Aorta (tissue), 5 donors: ENCODE results near the gene COL8A1. TPM values are rescaled to one million over a fixed set of nuclear protein-coding genes. Genes with fewer than 3 reads are reported as not detected.

Experiments used
- ATAC-seq: fragments of 200-7000 bp; cut with Tn5 transposase; one replicate; pipeline ENCODE4 v1.9.1; 2022; ENCODE audit warnings: moderate library complexity; ENCODE audit not compliant: low FRiP score
- DNase-seq, 2 donors: peaks; one replicate each; pipeline ENCODE4 v3.0.0-alpha.2; 2020
- H3K27ac ChIP-seq, 2 donors: one replicate each; pipeline ENCODE4 v1.5.1; 2013; ENCODE audit warnings: low read length in 2 of 2, mild to moderate bottlenecking in 2 of 2, moderate library complexity in 2 of 2, control low read depth in 1 of 2, inconsistent platforms in 1 of 2, low read depth in 1 of 2
- H3K27me3 ChIP-seq, 2 donors: one replicate each; pipeline ENCODE4 v1.6.1; 2013; ENCODE audit warnings: control low read depth in 1 of 2, low read length in 1 of 2, mild to moderate bottlenecking in 1 of 2, moderate library complexity in 1 of 2; ENCODE audit not compliant: insufficient read depth in 2 of 2, control insufficient read depth in 1 of 2
- H3K36me3 ChIP-seq, 2 donors: one replicate each; pipeline ENCODE4 v1.6.1; 2013; ENCODE audit warnings: control low read depth in 1 of 2, low read length in 1 of 2, mild to moderate bottlenecking in 1 of 2; ENCODE audit not compliant: insufficient read depth in 2 of 2, control insufficient read depth in 1 of 2
- H3K4me1 ChIP-seq, 2 donors: one replicate each; pipeline ENCODE4 v1.6.1; 2013; ENCODE audit warnings: low read length in 2 of 2, control low read depth in 1 of 2, mild to moderate bottlenecking in 1 of 2, moderate library complexity in 1 of 2; ENCODE audit not compliant: insufficient read depth in 2 of 2, control insufficient read depth in 1 of 2
- H3K4me3 ChIP-seq, 2 donors: one replicate each; pipeline ENCODE4 v1.5.1; 2013; ENCODE audit warnings: low read length in 2 of 2, control low read depth in 1 of 2, mild to moderate bottlenecking in 1 of 2
- H3K9me3 ChIP-seq: one replicate; pipeline ENCODE4 v1.6.1; 2013; ENCODE audit warnings: mild to moderate bottlenecking, low read length; ENCODE audit not compliant: control insufficient read depth
- WGBS, 2 donors: extraction: QIAGEN DNeasy Blood & Tissue Kit; methylation state at CpG; one replicate each; pipeline ENCODE4 v1.1.7; 2013; 5-methylcytosine and 5-hydroxymethylcytosine counted together
- intact Hi-C, 2 donors: fragments of 100-400 bp; cut with DNase I; formaldehyde crosslinking; loops; one replicate each; pipeline versions ENCODE4 v1.14.2 to v1.15.0; 2022
- polyA plus RNA-seq, 2 donors: library from polyadenylated mRNA; stranded (reverse); fragments of 200-250 nt; gene quantifications; one replicate each; pipeline ENCODE4 v1.2.3, GENCODE V29; 2013
- total RNA-seq, 2 donors: library from RNA; stranded (reverse); fragmentation: NEBNext Ultra II Directional; extraction: Animal tissue kit (Norgen Biotek cat#: 25700); gene quantifications; one replicate each; pipeline ENCODE4 v1.2.1, GENCODE V29; 2021
- donor health status: healthy with polysubstance abuse.
- donor health status: Bipolar disorder and iron deficiency.
- donor health status: DM: no; HTN: no; CAD: no.
- donor health status: DM: no; HTN: no; CAD: no.
- donor health status: DM: yes; HTN: yes; CAD: no.

The COL8A1 gene
- total and polyA plus RNA-seq, 4 donors: 208 to 514 (median 270) TPM

DNA sequence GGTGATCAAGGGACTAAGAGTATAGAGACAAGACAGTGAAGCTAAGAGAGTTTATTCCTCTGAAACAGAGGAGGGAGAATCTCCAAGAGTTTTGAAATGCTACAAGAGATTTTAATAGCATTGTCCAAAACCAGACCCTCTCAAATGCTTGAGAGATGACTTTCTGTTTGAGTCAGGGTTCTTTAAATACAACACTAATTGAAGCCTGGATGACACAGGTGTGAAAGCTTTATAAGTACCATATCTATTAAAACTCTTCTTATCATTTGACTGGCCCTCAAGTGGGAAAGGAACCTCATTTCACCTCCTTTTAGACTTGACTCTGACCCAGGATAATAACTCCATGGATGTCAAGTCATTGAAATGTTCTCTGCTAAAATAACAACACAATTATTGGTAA, 5.6 kb downstream of the COL8A1 start:
- Histone ChIP-seq H3K27me3 (no peaks in the 10 kb centered on the region), H3K4me1 (peaks cover 2 to 9% of the 10 kb centered on the region in 2 donors), H3K4me3 (peak overlapping the region; percentile 20 to 54), H3K36me3 (peaks cover 2% of the 10 kb centered on the region in 2 donors), H3K27ac (no peak overlapping the region), H3K9me3 (no peaks in the 10 kb centered on the region)
- ATAC-seq (no peak), DNase-seq (no peak)
- intact Hi-C loops: loop anchor here (5.0 to 10.0 kb wide), 4 partner anchors 43 to 619 kb away; no protein-coding TSS in a partner anchor

DNA sequence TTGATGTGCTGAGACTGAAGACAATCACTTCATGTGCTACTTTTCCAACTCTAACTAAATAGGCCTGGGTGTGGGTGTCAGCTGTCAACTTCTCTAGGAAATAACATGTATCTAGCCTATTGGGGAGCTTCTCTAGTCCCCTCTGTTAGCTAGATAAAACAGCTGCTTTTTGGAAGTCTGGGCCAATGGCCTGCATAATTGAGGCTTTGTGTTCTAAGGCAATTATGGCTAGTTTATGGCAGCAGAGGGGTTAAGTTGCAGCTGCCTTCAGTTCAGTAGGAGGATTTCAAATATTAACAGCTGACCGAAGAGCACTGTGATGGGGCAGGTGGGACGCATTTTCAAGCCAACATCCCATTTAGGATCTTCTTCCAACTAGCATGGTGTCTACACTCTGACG, 6.4 kb downstream of the COL8A1 start:
- intact Hi-C loops: loop anchor here (5.0 to 10.0 kb wide), 4 partner anchors 43 to 620 kb away; no protein-coding TSS in a partner anchor
- 93 to 94% methylated on average over 3 of the region's 3 CpGs for WGBS, 2 donors
- Histone ChIP-seq H3K4me1 (peaks cover 2 to 9% of the 10 kb centered on the region in 2 donors), H3K36me3 (peaks cover 2% of the 10 kb centered on the region in 2 donors), H3K9me3 (no peaks in the 10 kb centered on the region), H3K27me3 (no peaks in the 10 kb centered on the region), H3K4me3 (peak overlapping the region; percentile 40 to 54), H3K27ac (peak overlapping the region in 1 of 2 donors; percentile 68)
- DNase-seq (no peak), ATAC-seq (no peak)

- ATAC-seq (peak; percentile 17), DNase-seq (no peak)
- peak overlapping the region; percentile 40 to 54 for H3K4me3 ChIP-seq
- no peaks in the 10 kb centered on the region for H3K27me3 ChIP-seq
- 44 to 46% methylated on average over 5 of the region's 5 CpGs for WGBS, 2 donors
- intact Hi-C loops: loop anchor here in 1 of 2 donors (10.0 kb wide), 1 partner anchor 621 kb away; no protein-coding TSS in a partner anchor
- H3K36me3 ChIP-seq: peaks cover 0 to 2% of the 10 kb centered on the region in 2 donors
- peak overlapping the region; percentile 63 to 90 for H3K27ac ChIP-seq
- H3K9me3 ChIP-seq: no peaks in the 10 kb centered on the region
- H3K4me1 ChIP-seq: peaks cover 2 to 13% of the 10 kb centered on the region in 2 donors
These were observed 7.1 kb downstream of the COL8A1 start for GRCh38 chr3:99645277-99646106.

- peaks cover 2 to 13% of the 10 kb centered on the region in 2 donors for H3K4me1 ChIP-seq
- H3K36me3 ChIP-seq: peaks cover 0 to 2% of the 10 kb centered on the region in 2 donors
- H3K9me3 ChIP-seq: no peaks in the 10 kb centered on the region
- ATAC-seq (peak; percentile 42), DNase-seq (no peak)
- H3K4me3 ChIP-seq: no peak overlapping the region
- WGBS, 2 donors: 92 to 100% methylated on average over 1 of the region's 1 CpG
- intact Hi-C loops: loop anchor here in 1 of 2 donors (10.0 kb wide), 1 partner anchor 621 kb away; no protein-coding TSS in a partner anchor
- peak overlapping the region in 1 of 2 donors; percentile 90 for H3K27ac ChIP-seq
- H3K27me3 ChIP-seq: no peaks in the 10 kb centered on the region
These were observed 7.7 kb downstream of the COL8A1 start for GRCh38 chr3:99646107-99646435.

GRCh38 chr3:99647081-99647480, 8.7 kb downstream of the COL8A1 start:
- intact Hi-C loops: loop anchor here in 1 of 2 donors (10.0 kb wide), 1 partner anchor 622 kb away; no protein-coding TSS in a partner anchor
- Histone ChIP-seq H3K36me3 (peaks cover 0 to 2% of the 10 kb centered on the region in 2 donors), H3K27ac (no peak overlapping the region), H3K4me1 (peaks cover 2 to 15% of the 10 kb centered on the region in 2 donors), H3K9me3 (no peaks in the 10 kb centered on the region), H3K27me3 (no peaks in the 10 kb centered on the region), H3K4me3 (no peak overlapping the region)
- 77 to 78% methylated on average over 3 of the region's 3 CpGs for WGBS, 2 donors
- no peak for ATAC-seq
- no peak for DNase-seq

DNA sequence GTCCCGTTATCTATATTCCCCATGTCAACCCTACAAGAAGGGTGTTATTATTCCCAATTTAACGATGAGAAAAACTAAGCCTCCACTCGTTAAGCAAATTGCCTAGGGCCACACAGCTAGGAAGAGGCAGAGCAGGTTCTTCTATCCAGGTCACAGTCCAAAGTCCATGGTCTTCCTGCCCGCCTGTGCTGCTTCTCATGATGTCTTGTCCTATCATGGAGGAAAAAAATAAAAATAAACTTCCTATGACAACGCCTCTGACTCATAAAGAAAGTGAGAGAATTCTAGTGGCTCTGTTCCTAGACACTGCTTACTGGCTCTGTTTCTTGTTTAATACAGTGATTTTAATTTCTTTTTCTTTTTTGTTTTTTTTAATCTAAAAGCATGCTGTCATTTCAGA, 9.7 kb downstream of the COL8A1 start:
- Histone ChIP-seq H3K36me3 (peaks cover 0 to 2% of the 10 kb centered on the region in 2 donors), H3K9me3 (no peaks in the 10 kb centered on the region), H3K27me3 (no peaks in the 10 kb centered on the region), H3K27ac (peak overlapping the region in 1 of 2 donors; percentile 5), H3K4me3 (no peak overlapping the region), H3K4me1 (peaks cover 2 to 19% of the 10 kb centered on the region in 2 donors)
- DNase-seq (no peak), ATAC-seq (peak; percentile 70)
- WGBS, 2 donors: 64% methylated on average over 5 of the region's 5 CpGs
- intact Hi-C loops: loop anchor here in 1 of 2 donors (10.0 kb wide), 1 partner anchor 623 kb away; no protein-coding TSS in a partner anchor

DNA sequence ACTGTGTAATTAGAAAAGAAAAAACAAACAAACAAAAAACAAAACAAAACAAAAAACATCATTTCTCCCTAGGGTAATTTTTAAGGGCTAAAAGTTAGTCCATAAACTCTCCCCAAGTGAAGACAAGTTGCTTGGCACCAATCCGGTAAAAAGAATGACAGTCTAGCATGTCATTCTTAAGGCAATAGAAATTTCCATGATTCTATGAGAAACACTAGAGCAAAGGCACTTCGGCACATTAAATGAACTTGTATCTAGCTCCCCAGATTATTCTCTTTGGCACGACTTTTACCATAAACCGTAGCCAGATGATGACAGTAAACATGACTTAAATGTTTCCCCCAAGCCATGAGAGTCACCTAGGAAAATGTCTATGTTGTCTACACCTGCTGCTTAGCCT, 10.1 kb downstream of the COL8A1 start:
- ATAC-seq (no peak), DNase-seq (no peak)
- Histone ChIP-seq H3K4me1 (peaks cover 2 to 19% of the 10 kb centered on the region in 2 donors), H3K36me3 (peaks cover 0 to 2% of the 10 kb centered on the region in 2 donors), H3K4me3 (no peak overlapping the region), H3K27ac (peak overlapping the region in 1 of 2 donors; percentile 24), H3K9me3 (no peaks in the 10 kb centered on the region), H3K27me3 (no peaks in the 10 kb centered on the region)
- intact Hi-C loops: loop anchor here in 1 of 2 donors (10.0 kb wide), 1 partner anchor 624 kb away; no protein-coding TSS in a partner anchor
- 40 to 42% methylated on average over 4 of the region's 4 CpGs for WGBS, 2 donors

GRCh38 chr3:99651531-99651930, 13.1 kb downstream of the COL8A1 start:
- intact Hi-C loops: no loop called here
- DNase-seq (peak in 1 of 2 donors; percentile 76), ATAC-seq (no peak)

More at GRCh38 chr3:99651531-99651930, 13.1 kb downstream of the COL8A1 start:
- H3K4me3 ChIP-seq: no peak overlapping the region
- no peaks in the 10 kb centered on the region for H3K27me3 ChIP-seq
- peaks cover 2 to 4% of the 10 kb centered on the region in 2 donors for H3K36me3 ChIP-seq
- H3K27ac ChIP-seq: no peak overlapping the region
- WGBS, 2 donors: 70 to 74% methylated on average over 3 of the region's 3 CpGs
- H3K4me1 ChIP-seq: peaks cover 4 to 12% of the 10 kb centered on the region in 2 donors
- no peaks in the 10 kb centered on the region for H3K9me3 ChIP-seq
